Measurements from ENCODE around the gene UBE2N.

The UBE2N gene

GRCh38 chr12:93378998-93379325, 62.8 kb downstream of the UBE2N start:
- no peak for DNase-seq

- peak; percentile 77 for DNase-seq
These were observed 63.4 kb downstream of the UBE2N start for GRCh38 chr12:93378196-93378997.

- peak; percentile 98 for DNase-seq
These were observed 64.2 kb downstream of the UBE2N start, which contains the start of gene NUDT4 for GRCh38 chr12:93377252-93378195. Gene NUDT4 (plus strand): TSS chr12:93377925. CDS start chr12:93378323, 398 bp downstream.

- no peak for DNase-seq
These were observed 65.1 kb downstream of the UBE2N start for GRCh38 chr12:93376436-93377251.

GRCh38 chr12:93375906-93376305, 65.8 kb downstream of the UBE2N start:
- no peak for DNase-seq

GRCh38 chr12:93373961-93374656, 67.6 kb downstream of the UBE2N start:
- DNase-seq = no peak

GRCh38 chr12:93370947-93371346, 70.8 kb downstream of the UBE2N start:
- DNase-seq = no peak

- DNase-seq = no peak
These were observed 72.2 kb downstream of the UBE2N start for GRCh38 chr12:93369505-93369904.

- DNase-seq = no peak
These were observed 73.0 kb downstream of the UBE2N start for GRCh38 chr12:93368766-93369165.

GRCh38 chr12:93366422-93366821, 75.3 kb downstream of the UBE2N start:
- no peak for DNase-seq

GRCh38 chr12:93365616-93366405, 75.9 kb downstream of the UBE2N start:
- no peak for DNase-seq

- no peak for DNase-seq
These were observed 77.9 kb downstream of the UBE2N start for GRCh38 chr12:93363841-93364297.

- no peak for DNase-seq
These were observed 80.4 kb downstream of the UBE2N start for GRCh38 chr12:93361151-93361919.

GRCh38 chr12:93360688-93361087, 81.1 kb downstream of the UBE2N start:
- no peak for DNase-seq

- no peak for DNase-seq
These were observed 82.9 kb downstream of the UBE2N start for GRCh38 chr12:93358821-93359220.

GRCh38 chr12:93358058-93358457, 83.7 kb downstream of the UBE2N start:
- DNase-seq = no peak

- no peak for DNase-seq
These were observed 85.5 kb downstream of the UBE2N start for GRCh38 chr12:93356214-93356613.
